GM11168 (cell line): ENCODE data around the gene CPXM2.

Experiments used
- in situ Hi-C: fragments of 300-500 bp; cut with MboI; formaldehyde crosslinking; loops from one replicate; pipeline ENCODE4 v1.12.0; 2022; ENCODE audit warnings: low sequenced_read_pairs; ENCODE audit not compliant: unreplicated experiment

The CPXM2 gene

DNA sequence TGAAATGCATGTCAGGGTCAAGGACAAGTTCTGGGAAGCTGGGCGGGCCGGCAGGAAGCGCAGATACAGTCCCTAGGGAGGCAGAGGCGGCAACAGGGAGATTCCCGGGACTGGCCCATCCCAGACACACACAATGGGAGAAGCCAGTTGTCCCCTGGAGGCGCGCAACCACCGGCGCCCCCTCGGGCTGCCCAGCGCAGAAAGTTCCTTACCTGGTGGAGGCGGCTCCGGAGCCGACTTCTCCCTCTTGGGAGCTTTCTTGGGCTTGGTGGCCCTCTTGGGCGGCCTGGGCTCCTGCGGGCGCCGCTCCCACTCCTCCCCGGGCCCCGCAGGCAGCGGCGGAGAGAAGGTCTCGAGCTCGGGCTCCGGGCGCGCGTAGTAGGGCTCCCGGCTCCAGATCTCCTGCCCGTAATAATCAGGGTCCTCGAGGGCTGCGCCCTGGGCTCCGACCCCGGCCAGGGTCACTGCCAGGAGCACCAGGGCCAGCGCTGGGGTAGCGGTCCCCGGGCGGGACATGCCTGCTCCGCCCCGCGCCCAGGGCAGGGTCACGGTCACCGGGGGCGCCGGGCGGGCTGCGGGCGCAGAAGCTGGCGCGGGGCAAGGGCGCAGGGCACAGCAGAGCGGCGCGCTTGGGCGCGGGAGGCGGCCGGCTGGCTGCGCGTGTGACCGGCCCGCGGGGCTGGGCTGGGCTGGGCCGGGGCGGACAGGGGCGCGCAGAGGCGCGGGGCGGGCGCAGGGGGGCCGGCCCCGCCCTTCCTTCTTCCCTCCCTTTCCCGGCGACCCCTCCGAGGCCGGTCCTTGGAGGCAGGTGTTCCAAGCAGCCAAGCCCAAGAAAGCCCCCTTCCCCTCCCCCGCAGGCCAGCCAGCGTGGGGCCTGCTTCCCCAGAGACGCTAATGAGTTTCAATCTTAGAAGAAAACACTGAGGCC, at the start of gene CPXM2:
CPXM2 (minus strand) TSS at position 664 of the 928 bp plus-strand sequence; CDS start at position 516, 148 bp downstream.
- in situ Hi-C loops: no loop called here

DNA sequence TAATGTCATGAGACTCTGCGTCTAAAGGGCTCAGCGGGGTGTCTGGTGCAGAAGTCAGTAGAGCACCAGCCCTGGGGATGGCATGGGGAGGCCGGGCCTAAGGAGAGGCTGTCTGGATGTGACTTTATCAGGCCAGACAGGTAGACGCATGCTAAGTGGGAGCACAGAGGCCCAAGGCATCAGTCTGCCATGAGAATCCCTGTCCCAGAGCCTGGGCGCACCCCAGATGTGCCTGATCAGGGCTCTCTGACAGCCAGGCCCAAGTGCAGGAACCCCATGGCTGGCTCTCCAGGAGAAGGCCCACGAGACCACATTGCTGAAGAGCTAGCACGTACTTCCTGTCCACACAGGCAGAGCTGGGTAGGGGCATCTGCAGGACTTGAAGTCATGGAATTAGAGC, 48.0 kb upstream of the CPXM2 start:
- in situ Hi-C loops: no loop called here

DNA sequence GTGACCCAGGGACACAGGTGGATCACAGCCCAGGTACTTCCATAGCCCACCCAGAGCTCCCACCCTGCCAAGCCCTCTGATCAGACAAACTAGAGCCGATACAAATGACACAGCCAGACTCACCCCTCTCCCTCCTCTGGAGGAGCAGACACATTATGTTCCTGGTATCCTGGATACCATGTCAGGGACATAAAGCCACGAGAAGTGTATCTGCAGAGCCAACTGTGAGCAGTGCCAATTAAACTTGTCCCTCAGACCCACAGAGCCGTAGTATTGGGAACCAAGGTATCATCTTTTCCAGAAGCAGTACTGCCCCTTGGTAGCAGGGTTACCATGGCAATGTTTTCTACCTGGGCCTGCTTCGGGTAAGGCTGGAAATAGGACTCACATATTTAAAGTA, 47.3 kb upstream of the CPXM2 start:
- in situ Hi-C loops: no loop called here

DNA sequence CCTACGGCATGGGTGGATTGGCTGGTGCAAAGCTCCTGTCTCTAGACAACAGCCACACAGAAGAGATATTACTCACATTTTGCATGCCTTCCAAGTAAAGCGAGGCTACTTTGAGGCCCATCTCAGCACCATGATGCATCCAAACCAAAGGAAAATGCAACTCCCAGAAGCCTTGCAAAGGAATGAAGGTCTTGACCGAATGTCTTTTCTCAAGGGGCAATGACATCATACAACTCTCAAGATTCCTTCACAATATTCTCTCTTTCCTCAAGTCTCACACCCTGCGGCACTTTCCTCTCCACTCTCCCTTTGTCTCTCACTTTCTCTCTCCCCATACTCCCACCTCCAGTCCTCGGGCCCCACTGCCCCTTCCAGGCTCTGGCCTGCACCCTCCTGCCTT, 44.8 kb upstream of the CPXM2 start:
- in situ Hi-C loops: no loop called here

DNA sequence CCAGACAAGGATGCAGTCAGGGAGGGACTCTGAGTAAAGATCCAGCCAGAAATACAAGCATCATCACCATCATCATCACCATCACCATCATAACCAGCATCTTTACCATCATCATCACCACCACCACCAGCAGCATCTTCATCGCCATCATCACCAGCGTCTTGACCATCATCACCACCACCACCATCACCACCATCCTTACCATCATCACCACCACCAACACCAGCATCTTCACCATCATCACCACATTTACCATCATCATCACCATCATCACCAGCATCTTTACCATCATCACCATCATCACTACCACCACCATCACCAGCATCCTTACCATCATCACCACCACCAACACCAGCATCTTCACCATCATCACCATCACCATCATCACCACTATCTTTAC, 44.1 kb upstream of the CPXM2 start:
- in situ Hi-C loops: no loop called here

DNA sequence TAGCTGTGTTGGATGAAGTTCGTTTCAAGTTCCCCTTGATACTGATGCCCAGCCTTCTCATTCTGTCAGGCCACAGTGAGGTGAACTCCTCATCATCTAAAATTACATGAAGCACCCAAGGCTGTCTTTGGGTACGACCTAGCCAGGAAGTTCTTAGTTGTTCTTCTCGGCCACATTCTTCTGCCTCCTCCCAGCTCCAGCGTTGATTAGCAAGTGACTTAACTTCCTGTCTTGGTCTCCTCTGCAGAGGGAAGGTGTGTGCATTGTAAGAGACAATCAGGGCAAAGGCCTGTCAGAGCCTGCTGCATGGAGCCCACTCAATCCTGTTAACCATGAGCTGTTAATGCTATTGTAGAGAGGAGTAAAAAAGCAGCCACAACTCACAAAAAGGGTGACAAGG, 43.2 kb upstream of the CPXM2 start:
- in situ Hi-C loops: no loop called here

DNA sequence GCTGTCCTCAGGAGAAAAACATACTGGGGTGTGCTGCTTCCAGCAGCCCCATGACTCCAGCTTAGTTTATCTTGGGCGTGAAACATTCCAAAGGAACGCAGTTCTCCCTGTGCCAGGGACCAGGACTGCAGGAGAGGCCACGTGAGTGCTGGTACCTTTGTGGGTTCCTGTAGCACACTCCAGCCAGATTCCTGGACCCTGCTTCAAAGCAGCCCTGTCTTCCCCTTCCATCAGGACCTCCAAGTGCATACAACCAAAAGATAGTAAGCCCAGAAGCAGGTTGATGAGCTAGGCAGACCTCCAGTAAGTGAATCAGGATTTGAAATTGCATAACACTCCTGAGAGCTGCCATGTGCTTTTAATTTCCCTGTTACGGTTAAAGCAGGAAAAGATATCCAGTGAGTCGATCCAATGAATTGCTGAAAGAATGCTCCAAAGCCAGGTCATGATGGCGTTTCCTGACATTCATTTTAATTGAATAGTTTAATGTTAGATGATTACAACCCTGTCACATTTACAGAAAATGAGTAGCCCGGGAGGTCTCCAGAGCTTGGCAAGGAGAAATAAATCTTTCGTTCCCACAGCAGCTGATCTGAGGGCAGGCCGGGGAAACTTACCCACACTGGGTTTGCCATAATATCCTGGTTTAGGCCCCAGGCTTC, 38.9 kb upstream of the CPXM2 start:
- in situ Hi-C loops: no loop called here

DNA sequence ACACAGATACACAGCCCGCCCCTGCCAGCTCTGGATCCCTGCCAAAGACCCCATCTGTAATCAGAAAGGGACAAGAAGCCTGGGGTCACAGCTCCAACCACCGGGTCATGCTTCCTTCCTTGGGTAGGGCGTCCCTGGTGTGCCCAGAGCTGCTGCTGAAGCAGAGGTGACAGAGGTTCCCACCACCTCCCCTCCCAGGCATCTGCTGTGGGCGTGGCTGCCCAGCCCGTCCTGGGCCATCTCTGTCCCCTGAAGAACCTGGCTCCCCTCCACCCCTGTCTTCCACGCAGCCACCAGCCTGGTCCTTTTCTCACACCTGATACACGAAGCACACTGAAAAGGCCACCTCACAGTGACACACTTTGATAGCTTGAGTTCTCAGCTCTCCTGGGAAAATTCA, 38.2 kb upstream of the CPXM2 start:
- in situ Hi-C loops: no loop called here

DNA sequence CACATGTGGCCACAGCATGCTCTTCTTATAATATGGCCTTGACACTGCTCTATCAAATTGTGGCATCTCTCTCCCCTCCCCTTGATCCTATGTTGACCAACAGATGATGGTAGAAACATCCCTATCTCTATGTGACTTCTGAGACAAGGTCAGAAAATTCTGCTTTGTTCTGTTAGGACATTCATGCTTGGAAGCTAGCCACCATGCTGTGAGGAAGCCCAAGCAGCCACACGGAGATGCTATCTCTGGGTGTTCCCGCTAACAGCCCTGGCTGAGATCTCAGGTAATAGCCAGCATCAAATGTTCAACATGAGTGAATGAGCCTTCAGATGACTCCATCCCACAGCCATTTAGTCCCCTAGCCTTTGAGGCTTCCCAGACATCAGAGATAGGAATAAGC, 36.8 kb upstream of the CPXM2 start:
- in situ Hi-C loops: no loop called here

DNA sequence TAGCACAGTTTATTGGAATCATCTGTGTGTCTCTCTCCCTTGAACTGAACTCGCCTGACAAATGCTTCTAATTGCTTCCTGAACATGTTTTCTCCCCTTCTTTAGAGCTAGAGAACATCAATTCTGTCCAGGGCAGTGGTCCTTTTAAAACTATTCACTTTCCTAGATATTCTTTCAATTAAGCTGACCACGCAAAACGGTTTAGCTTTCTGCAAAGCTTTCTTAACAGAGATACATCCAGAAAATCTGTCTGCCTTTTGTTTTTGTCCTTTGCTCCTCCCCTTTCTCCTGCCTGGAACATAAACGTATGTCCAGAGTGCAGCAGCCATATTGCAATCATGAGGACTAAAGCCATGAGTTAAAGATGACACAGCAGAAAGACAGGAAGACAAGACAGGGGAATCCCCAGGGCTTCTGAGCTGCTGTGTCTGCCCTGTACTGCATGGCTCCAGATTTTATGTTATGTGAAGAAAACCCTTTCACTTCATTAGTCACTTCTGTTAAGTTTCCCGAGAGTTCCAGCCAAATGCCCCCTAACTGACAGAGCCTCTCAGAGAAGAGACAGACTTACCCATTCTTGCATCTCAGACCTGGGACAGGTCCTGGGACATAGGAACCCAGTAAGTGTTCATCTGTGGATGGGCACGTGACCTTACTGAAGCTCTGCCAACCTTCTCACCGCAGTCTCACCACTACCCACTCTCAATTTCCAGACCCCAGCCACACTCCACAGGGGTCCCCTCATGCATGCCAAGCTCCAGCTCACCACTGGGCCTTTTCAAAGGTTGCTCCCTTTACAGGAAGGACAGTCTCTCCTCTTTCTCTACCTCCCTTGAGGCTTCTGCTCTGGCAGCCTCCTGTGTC, 35.0 kb upstream of the CPXM2 start:
- in situ Hi-C loops: no loop called here

DNA sequence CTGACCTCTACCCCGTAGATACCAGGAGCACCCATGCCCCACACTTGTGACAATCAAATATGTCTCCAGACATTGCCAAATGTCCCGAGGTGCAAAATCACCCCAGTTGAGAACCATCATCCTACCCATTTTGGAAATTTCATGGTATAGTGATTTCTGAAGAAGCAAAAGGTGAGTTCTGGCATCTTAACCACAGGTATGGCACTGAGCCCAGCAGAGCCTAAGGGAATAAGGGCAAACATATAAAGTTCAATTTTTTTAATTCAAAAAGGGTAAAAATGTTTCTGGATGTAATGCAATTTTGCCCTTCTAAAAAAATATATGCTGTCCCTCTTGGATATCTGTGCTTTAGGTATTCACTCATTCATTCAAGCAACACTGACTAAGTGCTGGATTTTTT, 30.5 kb upstream of the CPXM2 start:
- in situ Hi-C loops: no loop called here

DNA sequence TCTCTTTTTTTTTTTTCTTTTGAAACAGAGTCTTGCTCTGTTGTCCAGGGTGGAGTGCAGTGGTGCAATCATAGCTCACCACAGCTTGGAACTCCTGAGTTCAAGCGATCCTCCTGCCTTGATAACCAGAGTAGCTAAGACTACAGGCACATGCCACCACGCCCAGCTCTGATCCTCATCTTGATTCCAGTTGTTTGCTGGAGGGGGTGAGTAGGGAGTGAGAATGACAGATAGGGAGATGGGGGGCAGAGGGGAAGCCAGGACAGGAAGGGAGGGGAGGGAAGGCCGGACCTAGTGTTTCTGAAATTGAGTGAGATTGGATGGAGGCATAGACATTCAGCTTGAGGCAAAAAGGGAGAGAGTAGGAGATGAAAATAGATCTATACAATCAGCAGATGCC, 25.2 kb upstream of the CPXM2 start:
- in situ Hi-C loops: no loop called here

DNA sequence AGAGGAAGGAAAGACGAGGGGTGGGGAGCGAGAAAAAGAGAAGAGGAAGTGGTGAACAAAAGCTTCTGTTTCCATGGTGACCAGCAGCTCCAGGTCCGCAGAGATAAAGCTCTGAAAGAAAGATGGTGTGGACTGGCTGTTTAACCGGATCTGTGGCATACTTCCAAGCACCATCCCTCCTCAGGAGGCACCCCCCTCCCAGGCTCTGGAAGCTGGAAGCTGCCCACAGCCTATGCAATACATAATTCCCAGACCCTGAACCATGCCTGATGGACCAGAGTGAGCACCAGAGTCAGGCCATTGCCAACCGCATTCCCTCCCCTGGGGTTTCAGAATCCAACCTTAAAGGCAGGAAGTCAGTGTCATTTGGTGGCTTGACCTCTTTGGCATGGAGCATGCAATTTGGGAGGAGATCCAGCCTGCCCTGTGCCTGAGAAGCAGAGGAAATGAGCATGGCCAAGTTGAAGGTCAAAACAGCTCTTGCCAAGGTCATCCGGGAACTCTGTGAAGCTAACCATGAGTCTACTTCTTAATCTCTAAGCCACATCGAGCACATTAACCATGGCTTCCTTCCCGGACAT, 22.2 kb upstream of the CPXM2 start:
- in situ Hi-C loops: no loop called here

DNA sequence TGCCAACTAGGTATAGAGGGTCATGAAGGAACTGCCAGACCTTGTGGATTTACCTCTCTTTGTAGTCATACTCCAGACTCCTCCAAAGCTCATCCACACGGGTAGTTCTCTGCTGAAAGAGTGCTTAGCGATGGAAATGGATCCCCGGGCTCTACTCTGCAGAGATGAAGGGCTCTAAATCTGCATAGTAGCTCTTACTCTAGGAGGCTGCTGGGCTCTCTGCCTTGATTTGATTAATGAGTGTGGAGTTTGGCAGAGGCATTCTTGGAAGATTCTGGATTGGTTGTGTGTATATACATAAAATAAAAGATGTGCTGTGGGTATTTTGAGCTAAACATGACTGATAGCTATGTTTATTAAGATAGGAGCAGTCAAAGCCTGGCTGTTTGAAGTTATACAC, 21.3 kb upstream of the CPXM2 start:
- in situ Hi-C loops: no loop called here

DNA sequence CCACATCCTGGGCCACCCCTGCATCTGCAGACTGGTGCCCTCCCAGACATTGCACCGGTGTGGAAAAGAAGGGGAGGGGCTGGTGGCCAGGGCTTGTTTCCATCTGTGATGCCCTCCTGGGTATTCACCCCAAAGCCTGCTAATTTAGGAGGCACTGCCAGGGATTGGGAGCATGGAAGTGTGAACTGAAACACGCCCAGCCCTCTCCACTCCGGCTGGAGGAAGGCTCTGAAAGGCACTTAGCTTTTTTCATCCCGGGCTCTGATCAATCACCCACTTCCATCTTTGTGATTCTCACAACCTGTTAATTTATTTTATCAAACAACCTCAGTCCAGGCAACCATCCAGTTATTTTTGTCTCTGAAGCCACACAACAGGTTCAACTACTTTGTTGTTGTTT, 20.9 kb upstream of the CPXM2 start:
- in situ Hi-C loops: no loop called here

DNA sequence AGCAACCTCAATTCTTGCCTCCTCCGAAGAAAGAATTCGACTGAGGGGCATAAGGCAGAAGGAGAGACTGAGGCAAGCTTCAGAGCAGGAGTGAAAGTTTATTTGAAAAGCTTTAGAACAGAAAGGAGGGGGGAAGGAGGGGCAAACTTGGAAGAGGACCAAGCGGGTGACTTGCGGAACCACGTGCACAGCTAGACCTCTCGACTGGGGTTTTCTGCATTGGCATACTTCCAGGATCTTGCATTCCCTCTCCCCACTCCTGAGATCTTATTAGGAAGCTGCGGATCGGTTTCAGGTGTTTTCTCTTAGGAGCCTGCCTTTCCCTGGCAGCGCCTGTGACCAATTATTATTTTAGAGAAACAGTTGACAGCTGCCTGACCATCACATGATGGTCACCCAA, 20.3 kb upstream of the CPXM2 start:
- in situ Hi-C loops: no loop called here

DNA sequence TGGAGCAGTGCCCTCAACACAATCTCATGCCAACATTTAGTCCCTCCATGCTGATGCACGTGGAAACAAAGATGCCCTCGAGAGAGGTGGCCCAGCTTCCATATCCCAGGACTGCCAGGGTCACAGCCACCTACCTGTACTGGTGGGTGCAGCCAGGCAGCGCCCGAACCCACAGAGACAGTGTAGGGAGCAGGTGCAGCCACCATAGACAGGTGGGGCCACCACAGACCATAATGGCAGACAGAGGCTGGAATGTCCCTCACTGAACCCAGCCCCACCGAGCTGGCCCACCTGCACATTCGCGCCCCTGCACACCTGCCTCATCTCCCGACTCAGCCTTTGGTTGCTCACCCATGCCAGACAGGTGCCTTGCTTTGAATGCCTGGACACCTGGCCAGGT, 18.3 kb upstream of the CPXM2 start:
- in situ Hi-C loops: no loop called here

DNA sequence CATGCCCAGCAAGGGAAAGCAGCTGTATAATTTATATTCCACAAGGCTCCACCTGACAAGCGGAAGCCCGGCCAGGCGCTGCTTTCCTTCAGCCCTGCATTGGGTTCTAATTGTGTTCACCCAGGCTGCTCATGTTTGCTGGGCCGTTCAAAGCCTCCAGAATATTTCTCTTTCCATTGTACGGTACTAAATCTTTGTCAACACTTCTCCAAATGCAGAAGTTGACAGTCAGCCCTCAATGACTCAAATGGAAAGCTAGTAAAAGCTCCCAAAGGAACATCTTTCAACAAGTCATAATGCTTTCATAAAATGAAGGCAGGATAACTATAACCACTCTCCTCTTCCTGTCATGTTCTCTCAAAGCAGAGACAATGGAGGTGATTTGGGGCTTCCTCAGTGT, 17.8 kb upstream of the CPXM2 start:
- in situ Hi-C loops: no loop called here

DNA sequence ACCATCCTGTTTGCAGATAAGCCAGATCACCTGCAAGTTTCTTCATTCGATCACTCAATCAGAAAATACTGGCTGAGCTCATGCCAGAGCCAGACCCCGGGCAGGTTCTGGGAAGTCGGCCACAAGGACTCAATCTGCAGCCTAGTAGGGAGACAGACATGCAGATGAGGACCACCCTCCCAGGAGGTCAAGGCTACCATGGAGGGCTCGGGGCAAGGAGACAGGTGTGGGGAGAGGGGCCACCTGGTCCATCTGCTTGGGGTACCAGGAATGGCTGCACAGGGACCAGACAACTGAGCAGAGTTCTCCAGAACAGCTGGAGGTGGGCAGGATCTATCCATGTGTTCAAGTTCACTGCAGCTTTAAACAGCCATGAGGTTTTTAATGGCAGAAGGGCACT, 16.8 kb upstream of the CPXM2 start:
- in situ Hi-C loops: no loop called here

DNA sequence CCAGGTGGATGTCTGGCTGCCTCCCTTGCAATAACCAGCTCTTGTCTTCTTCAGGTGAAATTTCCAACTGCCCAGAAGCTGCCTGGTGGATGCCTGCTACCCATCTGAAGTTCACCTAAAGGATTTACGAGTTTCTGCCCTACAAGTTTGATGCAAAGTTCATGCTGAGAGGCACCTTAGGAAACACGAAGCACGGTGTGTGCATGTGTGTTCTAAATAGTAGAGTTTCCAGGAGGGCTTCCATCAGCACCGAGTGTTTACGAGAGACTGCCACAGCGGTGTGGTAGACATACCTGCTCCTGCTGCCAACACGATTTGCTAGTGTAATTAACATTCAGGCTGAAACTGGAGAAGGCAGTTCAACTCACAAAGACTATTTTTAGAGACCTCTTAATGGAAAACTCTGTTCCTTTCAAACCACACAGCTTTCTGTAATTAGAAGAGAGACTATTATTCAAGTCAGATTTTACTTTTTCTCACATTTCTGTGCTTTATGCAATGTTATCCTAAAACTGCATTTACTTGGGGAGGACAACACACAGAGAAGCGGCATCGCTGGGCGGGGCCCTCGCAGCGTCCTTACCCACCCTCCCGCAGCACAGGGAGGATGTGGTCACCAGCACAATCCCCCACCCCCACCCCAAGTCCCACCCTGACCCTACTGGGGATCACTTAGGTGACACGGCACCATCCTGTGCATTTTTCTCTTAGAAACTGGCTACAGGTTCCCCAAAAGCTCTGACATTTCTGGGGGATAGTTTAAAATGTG, 15.5 kb upstream of the CPXM2 start:
- in situ Hi-C loops: no loop called here
